Ishikawa (cell line): Measurements from ENCODE around the gene PRM1.

Experiments used
- CREB1 ChIP-seq: IDR thresholded peaks from 2 replicates; pipeline ENCODE4 v1.6.1; 2012; ENCODE audit warnings: low read depth
- EGR1 ChIP-seq: IDR thresholded peaks from 2 replicates; pipeline ENCODE4 v1.6.1; 2012
- EP300 ChIP-seq: IDR thresholded peaks from 2 replicates; pipeline ENCODE4 v1.6.1; 2012; ENCODE audit warnings: borderline replicate concordance
- FOXM1 ChIP-seq: IDR thresholded peaks from 2 replicates; pipeline ENCODE4 v1.6.1; 2012; ENCODE audit warnings: low read depth, borderline replicate concordance
- MAX ChIP-seq: IDR thresholded peaks from 2 replicates; pipeline ENCODE4 v1.6.1; 2012
- NFIC ChIP-seq: IDR thresholded peaks from 2 replicates; pipeline ENCODE4 v1.6.1; 2012
- RAD21 ChIP-seq: IDR thresholded peaks from 2 replicates; pipeline ENCODE4 v1.6.1; 2012; ENCODE audit warnings: low read depth
- TAF1 ChIP-seq: IDR thresholded peaks from 2 replicates; pipeline ENCODE4 v1.6.1; 2012; ENCODE audit warnings: low read depth, mild to moderate bottlenecking
- TCF12 ChIP-seq: IDR thresholded peaks from 2 replicates; pipeline ENCODE4 v1.6.1; 2012; ENCODE audit warnings: low read depth
- TEAD4 ChIP-seq: IDR thresholded peaks from 2 replicates; pipeline ENCODE4 v1.6.1; 2012
- YY1 ChIP-seq: IDR thresholded peaks from 2 replicates; pipeline ENCODE4 v1.6.1; 2012; ENCODE audit warnings: low read depth
- ZBTB7A ChIP-seq: IDR thresholded peaks from 2 replicates; pipeline ENCODE4 v1.6.1; 2012; ENCODE audit warnings: low read depth
- TF ChIP-seq, protein P1 (sequence below): IDR thresholded peaks from 2 replicates; pipeline ENCODE4 v1.6.1; 2012; ENCODE audit warnings: low read depth, mild to moderate bottlenecking
- TF ChIP-seq, protein P2 (sequence below): IDR thresholded peaks from 2 replicates; pipeline ENCODE4 v1.6.1; 2012

The PRM1 gene

DNA sequence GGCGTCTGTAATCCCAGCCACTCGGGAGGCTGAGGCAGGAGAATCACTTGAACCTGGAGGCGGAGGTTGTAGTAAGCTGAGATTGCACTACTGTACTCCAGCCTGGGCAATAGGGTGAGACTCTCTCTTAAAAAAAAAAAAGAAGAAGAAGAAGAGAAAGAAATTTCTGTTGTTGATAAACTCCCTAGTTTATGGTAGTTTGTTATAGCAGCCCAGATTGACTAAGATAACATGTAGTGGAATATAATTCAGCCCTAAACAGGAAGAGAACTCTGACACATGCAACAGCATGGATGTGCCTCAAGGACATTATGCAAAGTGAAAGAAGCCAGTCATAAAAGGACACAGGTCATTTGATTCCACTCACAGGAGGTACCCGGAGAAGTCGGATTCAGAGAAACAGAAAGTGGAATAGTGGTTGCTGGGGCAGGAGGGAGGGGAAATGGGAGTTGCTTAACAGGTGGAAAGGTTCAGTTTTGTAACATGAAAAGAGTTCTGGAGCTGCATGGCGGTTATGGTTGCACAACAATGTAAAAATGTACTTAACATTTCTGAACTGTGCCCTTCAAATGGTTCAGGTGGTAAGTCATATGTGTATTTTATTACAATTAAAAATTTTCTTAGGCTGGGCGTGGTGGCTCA is 26.0 kb upstream of the PRM1 start:
- TF ChIP-seq, protein P1, sequence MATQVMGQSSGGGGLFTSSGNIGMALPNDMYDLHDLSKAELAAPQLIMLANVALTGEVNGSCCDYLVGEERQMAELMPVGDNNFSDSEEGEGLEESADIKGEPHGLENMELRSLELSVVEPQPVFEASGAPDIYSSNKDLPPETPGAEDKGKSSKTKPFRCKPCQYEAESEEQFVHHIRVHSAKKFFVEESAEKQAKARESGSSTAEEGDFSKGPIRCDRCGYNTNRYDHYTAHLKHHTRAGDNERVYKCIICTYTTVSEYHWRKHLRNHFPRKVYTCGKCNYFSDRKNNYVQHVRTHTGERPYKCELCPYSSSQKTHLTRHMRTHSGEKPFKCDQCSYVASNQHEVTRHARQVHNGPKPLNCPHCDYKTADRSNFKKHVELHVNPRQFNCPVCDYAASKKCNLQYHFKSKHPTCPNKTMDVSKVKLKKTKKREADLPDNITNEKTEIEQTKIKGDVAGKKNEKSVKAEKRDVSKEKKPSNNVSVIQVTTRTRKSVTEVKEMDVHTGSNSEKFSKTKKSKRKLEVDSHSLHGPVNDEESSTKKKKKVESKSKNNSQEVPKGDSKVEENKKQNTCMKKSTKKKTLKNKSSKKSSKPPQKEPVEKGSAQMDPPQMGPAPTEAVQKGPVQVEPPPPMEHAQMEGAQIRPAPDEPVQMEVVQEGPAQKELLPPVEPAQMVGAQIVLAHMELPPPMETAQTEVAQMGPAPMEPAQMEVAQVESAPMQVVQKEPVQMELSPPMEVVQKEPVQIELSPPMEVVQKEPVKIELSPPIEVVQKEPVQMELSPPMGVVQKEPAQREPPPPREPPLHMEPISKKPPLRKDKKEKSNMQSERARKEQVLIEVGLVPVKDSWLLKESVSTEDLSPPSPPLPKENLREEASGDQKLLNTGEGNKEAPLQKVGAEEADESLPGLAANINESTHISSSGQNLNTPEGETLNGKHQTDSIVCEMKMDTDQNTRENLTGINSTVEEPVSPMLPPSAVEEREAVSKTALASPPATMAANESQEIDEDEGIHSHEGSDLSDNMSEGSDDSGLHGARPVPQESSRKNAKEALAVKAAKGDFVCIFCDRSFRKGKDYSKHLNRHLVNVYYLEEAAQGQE = no peak
- TF ChIP-seq, protein P2, sequence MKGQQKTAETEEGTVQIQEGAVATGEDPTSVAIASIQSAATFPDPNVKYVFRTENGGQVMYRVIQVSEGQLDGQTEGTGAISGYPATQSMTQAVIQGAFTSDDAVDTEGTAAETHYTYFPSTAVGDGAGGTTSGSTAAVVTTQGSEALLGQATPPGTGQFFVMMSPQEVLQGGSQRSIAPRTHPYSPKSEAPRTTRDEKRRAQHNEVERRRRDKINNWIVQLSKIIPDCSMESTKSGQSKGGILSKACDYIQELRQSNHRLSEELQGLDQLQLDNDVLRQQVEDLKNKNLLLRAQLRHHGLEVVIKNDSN = no peak
- no peak for TF ChIP-seq MAX
- no peak for TF ChIP-seq EGR1
- TF ChIP-seq RAD21 = no peak
- TF ChIP-seq ZBTB7A = no peak
- no peak for TF ChIP-seq NFIC

DNA sequence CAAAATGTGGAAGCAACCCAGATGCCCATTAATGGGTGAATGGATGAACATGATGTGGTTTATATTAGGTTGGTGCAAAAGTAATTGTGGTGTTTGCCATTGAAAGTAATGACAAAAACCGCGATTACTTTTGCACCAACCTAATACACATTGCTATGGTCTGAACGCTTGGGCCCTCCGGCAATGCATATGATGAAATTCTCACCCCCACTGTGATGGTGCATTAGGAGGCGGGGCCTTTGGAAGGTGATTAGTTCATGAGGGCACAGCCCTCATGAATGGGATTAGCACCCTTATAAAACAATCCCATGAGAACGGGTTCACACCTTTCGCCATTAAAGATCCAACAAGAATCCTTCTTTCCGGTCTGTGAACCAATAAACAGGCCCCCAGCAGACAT is 25.3 kb upstream of the PRM1 start:
- no peak for TF ChIP-seq TEAD4
- TF ChIP-seq, protein P2 = no peak
- no peak for TF ChIP-seq FOXM1

- peak; percentile 55 for TF ChIP-seq NFIC
- TF ChIP-seq, protein P1 = no peak
Measured at GRCh38 chr16:11303405-11304138, 22.4 kb upstream of the PRM1 start.

DNA sequence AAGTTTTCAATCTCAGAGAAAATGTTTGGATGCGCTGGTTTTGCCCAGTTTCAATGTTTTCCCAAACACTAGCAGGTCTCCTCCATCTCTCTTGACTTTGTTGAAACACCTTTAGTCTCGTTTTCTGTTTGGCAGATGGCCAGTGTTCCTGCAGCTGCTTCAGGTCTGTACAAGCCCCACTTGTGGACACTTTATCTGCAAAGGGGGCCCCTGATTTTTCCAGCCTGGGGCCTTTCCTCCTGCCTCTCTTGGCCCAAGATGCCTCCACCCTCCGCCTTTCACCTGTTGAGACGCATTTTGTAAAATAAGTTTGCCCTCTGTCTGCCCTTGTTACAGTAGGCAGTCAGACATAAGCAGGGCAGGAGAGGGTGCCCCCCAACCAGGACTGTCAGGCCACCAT is 21.8 kb upstream of the PRM1 start:
- no peak for TF ChIP-seq RAD21
- no peak for TF ChIP-seq FOXM1
- no peak for TF ChIP-seq MAX
- TF ChIP-seq TCF12 = no peak

DNA sequence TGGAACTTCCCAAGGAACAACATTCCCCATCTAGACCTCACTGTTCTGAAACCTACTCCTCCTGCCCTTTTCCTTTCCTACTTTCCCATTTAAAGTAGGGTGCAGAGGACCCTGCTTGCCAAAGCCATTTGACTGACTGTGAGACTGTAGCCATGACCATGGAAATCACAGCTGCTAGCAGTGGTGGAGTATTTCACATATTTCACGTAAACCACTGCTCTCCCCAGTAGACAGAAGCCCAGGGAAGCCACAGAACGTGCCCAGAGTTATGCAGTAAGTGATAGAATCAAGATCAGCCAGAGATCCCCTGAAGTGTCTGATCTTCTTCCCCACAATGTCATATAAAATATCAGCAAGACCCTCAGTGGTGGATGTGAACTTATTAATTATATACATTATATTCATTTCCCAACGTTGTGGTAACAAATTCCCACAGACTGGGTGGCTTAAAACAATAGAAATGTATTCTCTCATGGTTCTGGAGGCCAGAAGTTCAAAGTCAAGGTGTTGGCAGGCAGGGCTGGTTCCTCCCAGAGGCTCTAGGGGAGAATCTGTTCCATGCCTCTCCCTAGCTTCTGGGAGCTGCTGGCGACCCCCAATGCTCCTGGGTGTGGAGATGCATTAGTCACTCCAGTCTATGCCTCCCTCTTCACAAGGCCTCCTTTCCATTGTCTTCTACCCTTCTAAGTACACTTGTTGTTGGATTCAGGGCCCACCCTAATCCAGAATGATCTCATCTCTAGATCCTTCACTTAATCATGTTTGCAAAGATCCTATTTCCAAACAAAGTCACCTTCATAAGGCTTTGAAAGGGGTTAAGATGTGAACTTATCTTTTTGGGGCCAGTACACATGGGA is 20.7 kb upstream of the PRM1 start:
- TF ChIP-seq TAF1 = no peak
- TF ChIP-seq RAD21 = no peak
- TF ChIP-seq YY1 = no peak
- TF ChIP-seq EGR1 = no peak
- TF ChIP-seq ZBTB7A = no peak
- TF ChIP-seq CREB1 = no peak
- no peak for TF ChIP-seq FOXM1
- TF ChIP-seq TCF12 = no peak
- TF ChIP-seq NFIC = no peak
- TF ChIP-seq TEAD4 = no peak
- TF ChIP-seq, protein P2 = no peak
- TF ChIP-seq MAX = no peak
- TF ChIP-seq EP300 = no peak

DNA sequence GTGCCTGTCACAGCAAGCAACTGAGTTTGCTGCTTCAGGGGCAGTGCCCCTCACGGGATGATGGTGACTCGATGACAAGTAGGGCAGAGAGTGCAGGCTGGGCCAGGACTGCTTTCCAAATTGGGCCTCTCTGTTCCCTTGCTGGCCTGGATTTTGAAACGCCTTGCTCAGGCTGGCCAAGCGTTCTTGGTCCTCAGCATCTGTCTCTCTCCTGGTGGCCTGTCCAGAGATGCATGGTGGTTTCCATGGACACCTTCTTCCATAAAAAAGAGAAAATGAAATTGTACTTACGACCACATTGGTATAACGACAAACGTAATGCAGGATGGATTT is 19.4 kb upstream of the PRM1 start:
- TF ChIP-seq EP300 (no peak), YY1 (no peak), ZBTB7A (no peak), TEAD4 (no peak), RAD21 (no peak), EGR1 (no peak)
- TF ChIP-seq, protein P1 = no peak
- TF ChIP-seq, protein P2 = no peak
